Thyroid gland (tissue), 4 donors: Measurements from ENCODE around the gene SLC17A7. TPM values are rescaled to one million over a fixed set of nuclear protein-coding genes. Genes with fewer than 3 reads are reported as not detected.

Experiments
- DNase-seq, 2 donors: peaks; one replicate each; pipeline ENCODE4 v3.0.0-alpha.2; 2019
- H3K27ac ChIP-seq, 3 donors: fragments of 200-600 bp; sonication (generic); 1 replicate in 2 of 3; 2 replicates in 1 of 3; pipeline ENCODE4 v1.5.1; 2016 to 2019; ENCODE audit warnings: mild to moderate bottlenecking in 1 of 3, moderate library complexity in 1 of 3
- H3K27me3 ChIP-seq: fragments of 200-600 bp; sonication (generic); one replicate; pipeline ENCODE4 v1.5.1; 2019
- H3K36me3 ChIP-seq, 2 donors: fragments of 200-600 bp; sonication (generic); one replicate each; pipeline ENCODE4 v1.5.1; 2016 to 2019
- H3K4me1 ChIP-seq, 2 donors: fragments of 200-600 bp; sonication (generic); one replicate each; pipeline ENCODE4 v1.5.1; 2017 to 2019
- H3K4me3 ChIP-seq, 3 donors: fragments of 200-600 bp; sonication (generic); replicated peaks in 1 of 3; 1 replicate in 2 of 3; 2 replicates in 1 of 3; pipeline ENCODE4 v1.5.1; 2016; ENCODE audit warnings: mild to moderate bottlenecking in 1 of 3
- H3K9me3 ChIP-seq: fragments of 200-600 bp; sonication (generic); one replicate; pipeline ENCODE4 v1.5.1; 2017
- CTCF ChIP-seq, 6 experiments: fragments of 200-600 bp in 3 of 6; fragments of 450-650 bp in 3 of 6; sonication (generic) in 3 of 6; IDR thresholded peaks; one replicate each; pipeline ENCODE4 v1.5.1; 2016 to 2019; ENCODE audit warnings: antibody characterized with exemption in 6 of 6, mild to moderate bottlenecking in 2 of 6, inconsistent platforms in 1 of 6, moderate library complexity in 1 of 6
- POLR2A ChIP-seq, 2 donors: fragments of 450-650 bp; IDR thresholded peaks; one replicate each; pipeline ENCODE4 v1.6.1; 2017; ENCODE audit warnings: antibody characterized with exemption in 2 of 2, mild to moderate bottlenecking in 2 of 2, moderate library complexity in 1 of 2
- WGBS, 2 donors: methylation state at CpG; one replicate each; pipeline ENCODE4 v1.1.5; 2017; 5-methylcytosine and 5-hydroxymethylcytosine counted together
- intact Hi-C: fragments of 100-400 bp; cut with DNase I; formaldehyde crosslinking; loops from one replicate; pipeline ENCODE4 v1.15.1; 2023
- small RNA-seq: library from RNA; depleted of rRNA; stranded (forward); fragments of <200 nt; gene quantifications from one replicate; pipeline ENCODE3, GENCODE V24; 2016
- total RNA-seq, 4 donors: library from RNA; depleted of rRNA; stranded (reverse); fragments of >200 nt; gene quantifications; one replicate each; pipeline ENCODE4 v1.2.3, GENCODE V29; 2016

The SLC17A7 gene
- total RNA-seq, 4 donors from 2014 or later, result 0.73 to 1.5 (median 1.3) TPM

- intact Hi-C loops, result no loop called here
- no peaks in the 10 kb centered on the region for H3K4me1 ChIP-seq
- H3K36me3 ChIP-seq, result no peaks in the 10 kb centered on the region
- no peak overlapping the region for H3K27ac ChIP-seq
- 94% methylated on average over 5 of the region's 5 CpGs for WGBS, 2 donors
- no peaks in the 10 kb centered on the region for H3K27me3 ChIP-seq
- no peaks in the 10 kb centered on the region for H3K9me3 ChIP-seq
- H3K4me3 ChIP-seq, result no peak overlapping the region
- DNase-seq, result no peak
- TF ChIP-seq CTCF (IDR thresholded peaks at IDR 0.05) (no peak), POLR2A (IDR thresholded peaks at IDR 0.05) (no peak)
Measured at GRCh38 chr19:49382639-49383038, 58.7 kb downstream of the SLC17A7 start.

- intact Hi-C loops, result no loop called here
- no peaks in the 10 kb centered on the region for H3K36me3 ChIP-seq
- H3K4me3 ChIP-seq, result no peak overlapping the region
- 93 to 94% methylated on average over 3 of the region's 3 CpGs for WGBS, 2 donors
- H3K27me3 ChIP-seq, result no peaks in the 10 kb centered on the region
- TF ChIP-seq CTCF (IDR thresholded peaks at IDR 0.05) (no peak), POLR2A (IDR thresholded peaks at IDR 0.05) (no peak)
- H3K9me3 ChIP-seq, result no peaks in the 10 kb centered on the region
- no peaks in the 10 kb centered on the region for H3K4me1 ChIP-seq
- no peak for DNase-seq
- H3K27ac ChIP-seq, result no peak overlapping the region
Measured at GRCh38 chr19:49380391-49380790, 60.9 kb downstream of the SLC17A7 start.

Small RNAs within 50 kb of the gene (small RNA-seq; reads per million reads assigned to genes)
- gene SNORD32A, result not detected
- not detected for gene SNORD33
- not detected for gene SNORD34
- not detected for gene SNORD35A

Other genes with a start within 250 kb of the SLC17A7 start
- gene SLC6A16, start 116.3 kb downstream of the SLC17A7 start, total RNA-seq, result 1 to 10 TPM in 2 of 4 donors, under 1 TPM in 2; 0.24 to 7.8 (median 1.4) TPM
- gene CD37, start 106.1 kb downstream of the SLC17A7 start, total RNA-seq, result 1 to 10 TPM; 2.1 to 9.7 (median 5.4) TPM
- gene TEAD2, start 79.1 kb downstream of the SLC17A7 start, total RNA-seq, result 10 to 100 TPM in 3 of 4 donors, 1 to 10 TPM in 1; 6.9 to 19.5 (median 13.7) TPM
- 1 to 10 TPM in 1 of 4 donors, not detected in 3; 1.3 TPM for gene DKKL1, start 77.7 kb downstream of the SLC17A7 start, total RNA-seq
- gene KASH5, start 53.3 kb downstream of the SLC17A7 start, total RNA-seq, result 1 to 10 TPM in 1 of 4 donors, not detected in 3; 1.3 TPM
- gene PTH2, start 18.1 kb downstream of the SLC17A7 start, total RNA-seq, result not detected
- gene GFY, start 16.1 kb downstream of the SLC17A7 start, total RNA-seq, result not detected
- 100 to 1,000 TPM in 2 of 4 donors, 10 to 100 TPM in 2; 69.7 to 125 (median 99.8) TPM for gene PIH1D1, start 10.3 kb upstream of the SLC17A7 start, total RNA-seq
- gene ALDH16A1, start 11.7 kb upstream of the SLC17A7 start, total RNA-seq, result 10 to 100 TPM; 32.5 to 39.5 (median 34.2) TPM
- gene FLT3LG, start 32.7 kb upstream of the SLC17A7 start, total RNA-seq, result 1 to 10 TPM; 2.8 to 7.3 (median 6.3) TPM
- gene RPL13A, start 46.1 kb upstream of the SLC17A7 start, total RNA-seq, result 1,000 to 10,000 TPM; 1,542 to 2,853 (median 2,123) TPM
- gene RPS11, start 54.9 kb upstream of the SLC17A7 start, total RNA-seq, result 1,000 to 10,000 TPM; 1,543 to 4,390 (median 2,518) TPM
- 100 to 1,000 TPM; 149 to 248 (median 180) TPM for gene FCGRT, start 71.1 kb upstream of the SLC17A7 start, total RNA-seq
- 10 to 100 TPM in 3 of 4 donors, 1 to 10 TPM in 1; 9.7 to 12.6 (median 11.3) TPM for gene RCN3, start 86.5 kb upstream of the SLC17A7 start, total RNA-seq
- gene NOSIP, start 139.0 kb upstream of the SLC17A7 start, total RNA-seq, result 10 to 100 TPM; 46.1 to 94.6 (median 64.7) TPM
- gene PRRG2, start 139.8 kb upstream of the SLC17A7 start, total RNA-seq, result 10 to 100 TPM in 3 of 4 donors, 1 to 10 TPM in 1; 8.9 to 29.6 (median 25.0) TPM
- 10 to 100 TPM in 3 of 4 donors, 1 to 10 TPM in 1; 7.3 to 15.6 (median 12.4) TPM for gene PRR12, start 149.7 kb upstream of the SLC17A7 start, total RNA-seq
- gene RRAS, start 198.6 kb upstream of the SLC17A7 start, total RNA-seq, result 10 to 100 TPM; 24.0 to 44.5 (median 28.8) TPM
- gene SCAF1, start 200.7 kb upstream of the SLC17A7 start, total RNA-seq, result 10 to 100 TPM; 17.5 to 38.4 (median 25.8) TPM
- gene IRF3, start 224.3 kb upstream of the SLC17A7 start, total RNA-seq, result 10 to 100 TPM; 41.5 to 62.5 (median 52.3) TPM
- gene BCL2L12, start 224.4 kb upstream of the SLC17A7 start, total RNA-seq, result 1 to 10 TPM; 4.7 to 8.1 (median 7.2) TPM
- 100 to 1,000 TPM; 117 to 156 (median 139) TPM for gene PRMT1, start 235.7 kb upstream of the SLC17A7 start, total RNA-seq
- gene ADM5, start 248.1 kb upstream of the SLC17A7 start, total RNA-seq, result 1 to 10 TPM in 1 of 4 donors, under 1 TPM in 2, not detected in 1; 0.38 to 2.7 (median 0.45) TPM
- gene CPT1C, start 249.6 kb upstream of the SLC17A7 start, total RNA-seq, result 1 to 10 TPM; 1.9 to 3.9 (median 2.6) TPM